HEK293T (cell line): ENCODE data around the gene VSIR.

Source experiments
- CTCF ChIA-PET: fragments of 350-600 bp; formaldehyde crosslinking; extraction: SDS; loops from one replicate; lab custom pipeline; 2021; ENCODE audit warnings: antibody characterized with exemption, inconsistent platforms; lab: Yijun Ruan, JAX
- POLR2A ChIA-PET: fragments of 350-600 bp; formaldehyde crosslinking; extraction: SDS; loops from one replicate; lab custom pipeline; 2020; ENCODE audit warnings: antibody characterized with exemption, inconsistent platforms; lab: Yijun Ruan, JAX
- DNase-seq: peaks from one replicate; pipeline ENCODE4 v3.0.0; 2012; ENCODE audit warnings: mixed read lengths; ENCODE audit errors: extremely low spot score
- ARNT ChIP-seq: fragments of 450-650 bp; IDR thresholded peaks from 2 replicates; pipeline ENCODE4 v1.6.1; 2017; ENCODE audit warnings: mild to moderate bottlenecking
- BHLHE40 ChIP-seq: fragments of 450-650 bp; IDR thresholded peaks from 2 replicates; pipeline ENCODE4 v1.6.1; 2016; ENCODE audit warnings: mild to moderate bottlenecking, moderate library complexity, borderline replicate concordance
- CTBP1 ChIP-seq: fragments of 450-650 bp; IDR thresholded peaks from 2 replicates; pipeline ENCODE4 v1.6.1; 2016; ENCODE audit warnings: borderline replicate concordance
- ELF4 ChIP-seq: fragments of 450-650 bp; IDR thresholded peaks from 2 replicates; pipeline ENCODE4 v1.6.1; 2017; ENCODE audit warnings: antibody characterized with exemption
- FOXA1 ChIP-seq: fragments of 450-650 bp; IDR thresholded peaks from 2 replicates; pipeline ENCODE4 v1.6.1; 2016; ENCODE audit warnings: mild to moderate bottlenecking
- FOXK2 ChIP-seq: fragments of 450-650 bp; IDR thresholded peaks from 2 replicates; pipeline ENCODE4 v1.6.1; 2016; ENCODE audit warnings: mild to moderate bottlenecking
- FOXM1 ChIP-seq: fragments of 450-650 bp; IDR thresholded peaks from 2 replicates; pipeline ENCODE4 v1.6.1; 2017; ENCODE audit warnings: mild to moderate bottlenecking, borderline replicate concordance
- HDGF ChIP-seq: fragments of 450-650 bp; IDR thresholded peaks from 2 replicates; pipeline ENCODE4 v1.6.1; 2017; ENCODE audit warnings: antibody characterized with exemption, borderline replicate concordance
- L3MBTL2 ChIP-seq: fragments of 450-650 bp; conservative IDR thresholded peaks from 2 replicates; pipeline ENCODE4 v1.6.1; 2016; ENCODE audit warnings: mild to moderate bottlenecking
- LEF1 ChIP-seq: fragments of 450-650 bp; IDR thresholded peaks from 2 replicates; pipeline ENCODE4 v1.6.1; 2017; ENCODE audit warnings: mild to moderate bottlenecking, borderline replicate concordance
- NFRKB ChIP-seq: fragments of 450-650 bp; IDR thresholded peaks from 2 replicates; pipeline ENCODE4 v1.6.1; 2016; ENCODE audit warnings: mild to moderate bottlenecking, moderate library complexity
- PKNOX1 ChIP-seq: fragments of 450-650 bp; IDR thresholded peaks from 2 replicates; pipeline ENCODE4 v1.6.1; 2016
- SP1 ChIP-seq: fragments of 450-650 bp; IDR thresholded peaks from 2 replicates; pipeline ENCODE4 v1.6.1; 2017
- SUZ12 ChIP-seq: fragments of 450-650 bp; IDR thresholded peaks from 2 replicates; pipeline ENCODE4 v1.6.1; 2016; ENCODE audit warnings: mild to moderate bottlenecking
- TARDBP ChIP-seq: fragments of 450-650 bp; IDR thresholded peaks from 2 replicates; pipeline ENCODE4 v1.6.1; 2016
- ZNF384 ChIP-seq: fragments of 450-650 bp; IDR thresholded peaks from 2 replicates; pipeline ENCODE4 v1.6.1; 2016

Gene VSIR

GRCh38 chr10:71796749-71797405, 23.6 kb upstream of the VSIR start:
- no peak for DNase-seq
- CTCF ChIA-PET = interaction anchor here (0.6 kb wide), 1 partner anchor 1482 kb away, joined by 3 read pairs; no protein-coding TSS in a partner anchor
- peak; percentile 87 for TF ChIP-seq PKNOX1
- TF ChIP-seq ARNT = no peak
- POLR2A ChIA-PET = no interaction called here

GRCh38 chr10:71795248-71795647, 21.9 kb upstream of the VSIR start:
- POLR2A ChIA-PET = no interaction called here
- CTCF ChIA-PET = no interaction called here
- peak; percentile 39 for DNase-seq
- TF ChIP-seq FOXA1 = no peak
- no peak for TF ChIP-seq TARDBP
- no peak for TF ChIP-seq LEF1
- TF ChIP-seq ELF4 = no peak

GRCh38 chr10:71790749-71791440, 17.6 kb upstream of the VSIR start:
- CTCF ChIA-PET = no interaction called here
- POLR2A ChIA-PET = no interaction called here
- TF ChIP-seq FOXM1 = no peak
- TF ChIP-seq L3MBTL2 = no peak
- TF ChIP-seq PKNOX1 = no peak
- no peak for TF ChIP-seq ARNT
- no peak for TF ChIP-seq ELF4
- no peak for TF ChIP-seq SP1
- DNase-seq = no peak

GRCh38 chr10:71789871-71790270, 16.6 kb upstream of the VSIR start:
- ChIA-PET POLR2A (no interaction called here), CTCF (no interaction called here)
- no peak for DNase-seq
- TF ChIP-seq LEF1 (no peak), FOXA1 (no peak), ZNF384 (no peak), NFRKB (no peak), L3MBTL2 (no peak), TARDBP (no peak), SP1 (no peak), ARNT (no peak), FOXK2 (no peak), HDGF (no peak), SUZ12 (no peak), PKNOX1 (no peak), CTBP1 (no peak), BHLHE40 (no peak), ELF4 (no peak), FOXM1 (no peak)

- POLR2A ChIA-PET = no interaction called here
- TF ChIP-seq ZNF384 (no peak), ELF4 (no peak), HDGF (no peak), TARDBP (no peak), SP1 (no peak), CTBP1 (no peak), LEF1 (no peak), L3MBTL2 (no peak), FOXM1 (no peak), BHLHE40 (no peak), NFRKB (no peak), ARNT (no peak), SUZ12 (no peak), PKNOX1 (no peak)
- no peak for DNase-seq
- CTCF ChIA-PET = no interaction called here
These were observed 15.6 kb upstream of the VSIR start for GRCh38 chr10:71788954-71789353.

GRCh38 chr10:71784679-71785272, 11.5 kb upstream of the VSIR start:
- TF ChIP-seq ZNF384 (no peak), HDGF (no peak), FOXA1 (no peak), LEF1 (no peak), ARNT (no peak), PKNOX1 (no peak), CTBP1 (no peak), SP1 (no peak), L3MBTL2 (no peak), BHLHE40 (no peak), FOXM1 (no peak), ELF4 (no peak), TARDBP (no peak), NFRKB (no peak), FOXK2 (no peak), SUZ12 (no peak)
- CTCF ChIA-PET = no interaction called here
- DNase-seq = no peak
- POLR2A ChIA-PET = interaction anchor here (1.2 kb wide), 1 partner anchor 12 kb away, joined by 3 read pairs; the partner anchor contains the start of gene VSIR
